HG03432 (cell line): ENCODE measurements around the gene ABHD1.
A peak's percentile ranks its signal among the peaks of the same experiment; 100 is the strongest.

ENCODE experiments used
- ATAC-seq: cut with Tn5 transposase; IDR thresholded peaks from one replicate; pipeline ENCODE4 v1.9.1; 2021; ENCODE audit warnings: mild to moderate bottlenecking, moderate library complexity; ENCODE audit not compliant: unreplicated experiment

ABHD1 gene

DNA sequence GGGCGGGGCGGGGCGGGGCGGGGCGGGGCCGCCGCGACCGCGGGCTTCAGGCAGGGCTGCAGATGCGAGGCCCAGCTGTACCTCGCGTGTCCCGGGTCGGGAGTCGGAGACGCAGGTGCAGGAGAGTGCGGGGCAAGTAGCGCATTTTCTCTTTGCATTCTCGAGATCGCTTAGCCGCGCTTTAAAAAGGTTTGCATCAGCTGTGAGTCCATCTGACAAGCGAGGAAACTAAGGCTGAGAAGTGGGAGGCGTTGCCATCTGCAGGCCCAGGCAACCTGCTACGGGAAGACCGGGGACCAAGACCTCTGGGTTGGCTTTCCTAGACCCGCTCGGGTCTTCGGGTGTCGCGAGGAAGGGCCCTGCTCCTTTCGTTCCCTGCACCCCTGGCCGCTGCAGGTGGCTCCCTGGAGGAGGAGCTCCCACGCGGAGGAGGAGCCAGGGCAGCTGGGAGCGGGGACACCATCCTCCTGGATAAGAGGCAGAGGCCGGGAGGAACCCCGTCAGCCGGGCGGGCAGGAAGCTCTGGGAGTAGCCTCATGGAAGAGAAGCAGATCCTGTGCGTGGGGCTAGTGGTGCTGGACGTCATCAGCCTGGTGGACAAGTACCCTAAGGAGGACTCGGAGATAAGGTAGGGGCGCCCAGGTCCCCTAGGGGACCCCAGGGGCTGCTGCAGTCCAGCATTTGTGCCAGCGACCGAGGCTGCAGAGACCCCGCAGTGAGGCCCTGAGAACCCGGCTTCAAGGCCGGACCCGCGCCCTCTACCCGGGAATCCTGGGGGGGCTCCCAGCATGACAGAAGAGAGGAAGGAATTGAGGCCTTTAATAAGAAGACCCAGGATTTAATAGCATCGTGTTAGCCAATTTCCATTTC lies 36.7 kb upstream of the ABHD1 start, which contains the start of gene KHK:
Gene KHK, plus strand, starts transcription at position 49 of the 870 bp plus-strand sequence. Its CDS starts 488 bp downstream, at position 537.
- peak; percentile 17 for ATAC-seq

DNA sequence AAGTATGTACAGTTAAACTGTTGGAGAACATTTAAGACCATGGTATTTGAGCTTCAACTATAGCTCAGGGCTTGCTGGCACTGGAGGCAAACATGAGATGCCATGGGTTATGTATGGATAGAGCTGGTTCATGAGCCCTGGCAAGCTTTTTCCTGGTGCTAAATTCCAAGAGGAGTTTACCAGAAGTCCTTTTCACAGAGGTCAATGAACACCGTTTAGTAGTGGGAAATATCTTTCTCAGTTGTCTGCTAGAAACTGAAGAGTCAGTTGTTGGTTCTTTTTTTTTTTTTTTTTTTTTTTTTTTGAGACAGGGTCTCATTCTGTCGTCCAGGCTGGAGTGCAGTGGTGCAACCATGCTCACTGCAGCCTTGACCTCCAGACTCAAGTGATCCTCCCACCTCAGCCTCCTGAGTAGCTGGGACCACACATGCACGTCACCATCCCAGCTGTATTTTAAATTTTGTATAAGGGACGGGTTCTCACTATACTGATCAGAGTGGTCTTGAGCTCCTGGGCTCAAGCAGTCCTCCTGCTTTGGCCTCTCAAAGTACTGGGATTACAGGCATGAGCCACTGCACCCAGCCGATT lies 35.7 kb upstream of the ABHD1 start:
- ATAC-seq, result no peak

DNA sequence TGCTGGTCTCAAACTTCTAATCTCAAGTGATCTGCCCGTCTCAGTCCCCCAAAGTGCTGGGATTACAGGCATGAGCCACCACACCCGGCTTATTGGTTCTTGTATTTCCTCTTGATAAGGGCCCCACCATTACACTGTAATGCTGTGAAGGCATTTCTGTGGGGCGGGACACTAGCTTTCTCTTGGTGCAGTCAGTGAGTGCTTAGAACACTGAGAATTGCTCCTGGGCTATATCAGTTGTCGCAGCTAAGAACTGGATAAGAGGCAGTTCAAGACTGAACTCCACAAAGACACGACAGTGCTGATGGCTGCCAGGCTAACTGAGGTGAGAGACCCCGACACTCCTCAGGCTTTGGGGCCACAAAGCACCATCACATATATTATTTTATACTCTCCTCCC lies 35.0 kb upstream of the ABHD1 start:
- no peak for ATAC-seq

DNA sequence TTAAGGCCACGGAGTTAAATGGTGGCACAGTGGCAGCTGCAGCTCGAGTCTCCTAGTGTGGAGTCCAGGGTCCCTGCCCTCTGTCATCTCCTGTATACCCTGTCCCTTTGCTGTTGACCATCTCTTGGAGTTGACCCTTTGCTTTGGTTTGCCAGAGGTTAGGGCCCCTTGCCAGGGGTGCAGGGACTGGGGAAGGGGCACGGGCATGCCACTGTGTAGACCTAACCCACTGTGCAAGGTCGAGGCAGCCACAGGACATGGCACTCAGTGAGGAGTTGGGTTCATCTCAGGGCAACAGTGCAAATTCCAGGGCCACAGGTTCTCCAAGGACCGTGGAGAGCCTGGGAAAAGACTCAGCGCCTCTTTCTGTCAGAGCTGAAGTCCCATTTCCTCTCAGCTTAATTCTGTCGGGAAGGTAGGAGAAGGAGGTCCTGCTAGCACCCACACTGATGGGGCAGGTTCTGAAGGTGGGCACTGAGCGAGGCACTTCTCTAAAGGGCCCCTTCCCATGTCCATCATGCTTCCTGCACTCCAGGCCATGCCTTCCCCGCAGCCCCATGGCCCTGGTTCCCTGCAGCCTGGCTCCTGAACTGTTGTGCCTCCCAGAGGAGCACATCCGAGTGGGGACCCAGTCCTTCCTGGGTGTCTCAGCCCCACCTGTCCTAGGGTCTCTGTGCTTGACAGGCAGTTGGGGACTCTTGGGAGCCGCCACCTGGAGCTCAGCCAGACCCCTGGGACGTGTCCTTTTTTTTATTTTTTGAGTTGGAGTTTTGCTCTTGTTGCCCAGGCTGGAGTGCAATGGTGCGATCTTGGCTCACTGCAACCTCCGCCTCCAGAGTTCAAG lies 34.3 kb upstream of the ABHD1 start:
- ATAC-seq, result no peak

DNA sequence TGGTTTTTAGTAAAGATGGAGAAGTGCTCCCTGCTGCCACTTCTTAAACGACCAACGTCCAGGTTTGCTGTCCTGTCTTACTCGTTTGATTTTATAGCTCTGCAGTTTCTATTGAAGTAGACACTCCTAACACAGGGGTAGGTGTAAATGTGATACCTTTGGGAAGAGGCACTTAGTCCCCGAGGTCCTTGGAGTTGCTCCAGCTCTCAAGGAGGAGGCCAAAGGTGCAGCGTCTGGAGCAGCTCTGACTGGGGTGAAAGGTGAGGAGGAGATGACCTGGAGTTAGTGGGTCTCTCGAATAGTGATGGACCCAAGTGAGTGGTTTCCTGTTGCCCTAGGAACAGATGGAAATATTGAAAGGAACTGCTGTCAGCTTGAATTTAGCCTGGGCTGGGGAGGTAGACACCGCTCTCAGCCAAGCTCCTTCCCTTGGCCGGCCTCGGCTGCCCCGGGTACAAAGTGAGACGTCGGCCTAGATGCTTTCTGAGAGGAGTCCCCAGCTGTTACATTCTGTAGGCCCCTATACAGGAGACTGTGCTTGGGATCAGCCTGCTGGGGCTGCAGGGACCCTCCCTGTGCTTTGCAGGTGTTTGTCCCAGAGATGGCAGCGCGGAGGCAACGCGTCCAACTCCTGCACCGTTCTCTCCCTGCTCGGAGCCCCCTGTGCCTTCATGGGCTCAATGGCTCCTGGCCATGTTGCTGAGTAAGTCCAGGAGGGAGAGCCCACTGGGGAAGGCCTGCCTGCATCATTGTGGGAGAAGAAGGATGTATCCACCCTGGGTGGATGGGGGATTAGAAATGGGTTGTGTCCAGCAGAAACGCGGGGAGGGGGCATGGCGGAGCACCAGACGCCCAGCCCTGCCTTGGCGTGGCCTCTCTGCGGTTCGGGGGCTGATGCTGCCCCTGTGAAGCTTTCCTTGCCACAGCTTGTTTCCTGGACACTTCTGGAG lies 31.6 kb upstream of the ABHD1 start:
- ATAC-seq, result no peak

DNA sequence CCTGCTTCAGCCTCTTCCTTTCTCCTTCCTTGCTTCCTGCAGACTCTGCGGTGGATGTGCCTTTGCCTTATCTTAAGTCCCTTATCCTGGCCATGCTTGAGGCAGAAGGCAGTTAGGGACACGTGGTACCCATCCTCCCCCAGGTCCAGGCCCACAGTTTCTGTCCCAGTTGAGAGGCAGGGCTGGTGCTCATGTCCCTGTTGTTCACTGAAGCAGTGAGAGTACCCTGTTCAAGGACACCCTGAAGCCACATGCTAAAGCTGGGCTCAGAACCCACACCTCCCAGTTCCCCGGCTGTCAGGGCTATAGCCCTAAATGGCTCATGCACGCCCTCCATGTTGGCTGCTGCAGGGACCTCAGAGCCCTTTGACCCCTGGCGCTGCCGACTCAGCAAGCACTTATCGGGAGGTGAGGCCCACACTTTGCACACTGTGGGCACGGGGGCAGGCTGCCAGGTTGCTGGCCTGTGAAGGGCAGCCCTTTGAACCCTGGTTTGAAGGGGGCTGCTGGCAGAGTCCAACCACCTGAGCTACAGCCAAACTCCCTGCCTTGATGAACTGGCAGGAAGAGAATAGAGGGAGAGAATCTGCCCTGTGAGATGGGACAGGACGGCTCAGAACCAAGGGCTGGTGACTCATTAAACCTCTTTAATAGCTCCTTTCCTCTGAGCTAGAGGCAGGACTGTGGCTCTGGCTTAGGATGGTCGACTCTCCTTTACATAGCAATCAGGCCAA lies 30.8 kb upstream of the ABHD1 start:
- no peak for ATAC-seq

DNA sequence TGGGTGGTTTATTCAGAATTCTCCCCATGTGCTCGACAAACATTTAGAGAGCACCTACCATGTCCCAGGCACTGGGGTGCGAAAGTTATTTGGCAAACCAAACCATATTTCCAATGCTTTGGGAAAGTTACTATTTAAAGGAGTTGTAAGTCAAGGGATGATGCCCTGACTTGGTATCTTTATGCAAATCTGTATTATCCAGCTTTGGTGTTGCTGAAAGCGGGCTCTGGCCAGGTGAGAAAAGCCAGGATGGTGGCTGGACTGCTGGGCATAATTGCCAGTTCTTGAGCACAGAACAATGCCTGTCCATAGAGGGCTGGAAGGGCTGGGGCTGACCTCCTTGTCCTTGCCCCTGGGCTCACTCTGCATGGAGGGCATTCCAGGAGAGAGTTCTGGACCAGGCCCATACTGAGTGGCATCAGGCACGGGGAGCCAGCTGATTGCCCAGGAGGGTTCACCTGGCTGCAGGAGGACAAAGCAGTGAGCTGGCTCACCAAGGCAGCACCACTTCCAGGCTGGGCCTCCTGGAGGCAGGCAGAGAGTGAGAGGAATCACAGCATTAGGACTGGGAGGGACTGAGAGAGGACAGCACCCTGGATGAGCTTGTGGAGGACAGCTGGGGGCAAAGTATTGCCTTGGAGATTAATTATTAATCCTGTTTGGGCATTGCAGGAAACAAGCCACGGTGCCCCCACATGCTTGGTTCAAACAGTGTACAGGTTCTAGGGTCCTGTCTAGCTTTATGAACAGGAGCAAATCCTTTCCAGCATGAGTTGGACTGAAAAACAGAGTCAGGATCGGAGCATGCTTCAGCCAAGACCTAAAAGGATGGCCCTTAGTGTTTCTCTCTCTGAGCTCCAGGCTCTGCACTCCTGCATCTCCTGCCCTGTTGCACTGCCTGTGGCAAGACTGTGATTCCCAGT lies 29.9 kb upstream of the ABHD1 start:
- ATAC-seq, result no peak

DNA sequence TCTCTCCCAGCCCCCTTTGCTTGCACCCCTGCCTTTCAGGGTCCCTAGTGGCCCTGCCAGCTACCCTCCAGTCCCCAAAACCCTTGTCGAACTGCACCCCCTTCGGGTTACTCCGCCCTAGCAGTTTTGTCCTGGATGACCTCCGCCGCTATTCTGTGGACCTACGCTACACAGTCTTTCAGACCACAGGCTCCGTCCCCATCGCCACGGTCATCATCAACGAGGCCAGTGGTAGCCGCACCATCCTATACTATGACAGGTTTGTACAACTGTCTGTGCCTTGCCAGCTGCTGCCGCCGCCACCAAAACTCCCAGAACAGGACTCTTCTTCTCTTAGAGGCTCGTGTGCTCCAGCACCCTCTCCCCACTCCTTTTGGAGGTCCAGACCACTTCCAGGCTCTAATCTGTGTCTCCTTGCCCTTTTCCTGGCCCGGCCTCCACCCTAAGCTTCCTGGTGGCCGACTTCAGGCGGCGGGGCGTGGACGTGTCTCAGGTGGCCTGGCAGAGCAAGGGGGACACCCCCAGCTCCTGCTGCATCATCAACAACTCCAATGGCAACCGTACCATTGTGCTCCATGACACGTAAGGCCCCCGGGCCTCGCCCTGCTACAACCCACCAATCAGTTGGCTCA lies 29.1 kb upstream of the ABHD1 start:
- no peak for ATAC-seq

DNA sequence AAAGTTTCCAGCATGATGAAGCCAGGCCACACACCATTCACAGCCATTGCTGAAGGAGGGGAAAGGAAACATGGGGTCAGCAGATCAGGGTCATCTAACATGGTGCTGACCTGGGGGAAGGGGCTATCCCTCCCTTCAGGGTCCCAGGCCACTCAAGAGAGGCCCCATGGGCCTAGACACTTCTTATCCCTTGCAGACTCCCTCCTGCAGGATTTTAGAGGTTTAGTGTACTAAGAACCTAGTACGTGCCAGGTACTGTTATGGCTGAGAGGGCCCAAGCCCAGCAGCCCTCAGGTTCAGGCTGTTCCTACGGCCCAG lies 28.2 kb upstream of the ABHD1 start:
- no peak for ATAC-seq

DNA sequence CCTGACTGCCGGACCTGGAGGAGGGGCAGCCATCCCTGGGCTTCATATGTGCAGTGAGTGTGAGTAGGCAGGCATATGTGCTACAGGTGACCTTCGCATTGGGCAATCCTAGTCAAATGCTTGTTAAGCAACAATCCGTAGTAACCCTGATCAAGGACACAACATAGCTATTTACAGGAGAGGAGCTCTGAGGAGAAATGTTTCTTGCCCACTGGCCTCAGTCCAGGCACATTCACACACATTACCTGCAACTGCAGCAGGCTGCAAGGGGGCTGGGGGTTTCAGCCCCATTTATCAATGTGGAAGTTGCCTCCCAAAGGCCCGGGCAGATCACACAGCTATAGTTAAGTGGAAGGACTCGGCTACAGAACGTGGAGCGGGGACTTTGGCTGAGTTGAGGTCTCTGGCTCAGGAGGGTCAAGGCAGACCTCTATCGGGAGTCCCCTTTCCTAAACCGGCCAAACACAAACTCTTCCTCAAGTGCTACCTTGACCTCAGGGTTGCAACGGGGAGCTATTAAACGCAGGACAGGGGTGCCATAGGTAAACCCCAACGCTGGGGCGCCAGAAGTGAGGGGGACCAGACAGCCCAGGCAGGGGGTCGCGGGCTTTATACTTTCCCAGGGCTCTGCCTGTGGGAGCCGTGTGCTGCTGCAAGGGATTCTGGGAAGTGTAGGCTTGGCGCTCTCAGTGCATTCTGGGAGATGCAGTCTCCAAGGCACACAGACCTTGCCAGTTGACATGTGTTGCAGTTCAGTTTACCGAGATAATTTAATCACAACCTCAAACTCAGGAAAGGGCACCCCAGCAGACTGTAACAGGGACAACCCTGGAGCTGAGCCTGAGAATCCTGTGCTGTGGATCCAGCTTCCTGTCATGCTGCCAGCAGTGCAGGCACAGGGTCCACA lies 27.6 kb upstream of the ABHD1 start:
- ATAC-seq, result no peak

DNA sequence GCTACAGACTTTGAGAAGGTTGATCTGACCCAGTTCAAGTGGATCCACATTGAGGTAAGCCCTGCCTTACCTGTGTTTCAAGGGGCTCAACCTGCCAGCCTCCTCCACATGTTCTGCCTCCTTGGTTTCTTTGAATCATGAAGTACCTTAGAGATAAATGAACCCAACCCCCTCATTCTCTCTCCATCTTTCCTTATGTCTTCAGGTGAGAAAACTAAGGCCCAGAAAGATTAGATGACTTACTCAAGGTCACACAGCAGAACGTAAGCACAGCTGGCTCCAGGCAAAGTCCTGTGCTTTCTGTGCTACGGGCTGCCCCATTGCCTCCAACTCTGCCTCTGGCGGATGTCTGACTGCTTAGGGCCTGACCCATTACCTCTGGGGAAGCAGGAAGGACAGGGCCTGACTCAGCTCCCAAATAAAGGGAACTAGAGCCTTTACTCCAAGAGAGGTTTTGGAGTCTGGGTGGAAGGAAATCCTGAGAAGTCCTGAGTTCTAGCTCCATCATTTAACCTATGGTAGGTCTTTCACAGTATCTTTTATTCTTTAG lies 26.8 kb upstream of the ABHD1 start:
- ATAC-seq, result no peak

DNA sequence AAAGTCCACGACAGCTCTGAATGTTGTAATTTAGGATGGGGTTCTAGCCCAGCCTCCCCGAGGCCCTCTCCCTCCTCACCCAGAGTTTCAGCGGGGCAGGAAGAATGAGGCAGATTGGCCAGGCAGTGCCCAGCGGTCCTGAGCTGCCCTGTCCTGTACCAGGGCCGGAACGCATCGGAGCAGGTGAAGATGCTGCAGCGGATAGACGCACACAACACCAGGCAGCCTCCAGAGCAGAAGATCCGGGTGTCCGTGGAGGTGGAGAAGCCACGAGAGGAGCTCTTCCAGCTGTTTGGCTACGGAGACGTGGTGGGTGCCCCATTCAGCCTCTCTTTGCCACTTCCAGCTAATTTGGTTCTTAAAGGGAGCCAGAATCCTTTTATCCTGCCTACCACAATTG lies 26.3 kb upstream of the ABHD1 start:
- ATAC-seq, result no peak

DNA sequence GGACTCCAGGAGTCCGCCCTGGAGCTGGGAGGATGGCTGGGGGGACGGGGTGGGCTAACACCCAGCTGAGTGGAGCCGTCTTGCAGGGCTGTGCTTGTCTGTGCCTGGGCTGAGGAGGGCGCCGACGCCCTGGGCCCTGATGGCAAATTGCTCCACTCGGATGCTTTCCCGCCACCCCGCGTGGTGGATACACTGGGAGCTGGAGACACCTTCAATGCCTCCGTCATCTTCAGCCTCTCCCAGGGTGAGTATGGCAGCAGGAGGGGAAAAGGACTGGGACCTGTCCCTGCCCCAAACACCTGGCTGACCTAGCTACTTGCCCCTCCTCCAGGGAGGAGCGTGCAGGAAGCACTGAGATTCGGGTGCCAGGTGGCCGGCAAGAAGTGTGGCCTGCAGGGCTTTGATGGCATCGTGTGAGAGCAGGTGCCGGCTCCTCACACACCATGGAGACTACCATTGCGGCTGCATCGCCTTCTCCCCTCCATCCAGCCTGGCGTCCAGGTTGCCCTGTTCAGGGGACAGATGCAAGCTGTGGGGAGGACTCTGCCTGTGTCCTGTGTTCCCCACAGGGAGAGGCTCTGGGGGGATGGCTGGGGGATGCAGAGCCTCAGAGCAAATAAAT lies 24.2 kb upstream of the ABHD1 start:
- ATAC-seq, result no peak

DNA sequence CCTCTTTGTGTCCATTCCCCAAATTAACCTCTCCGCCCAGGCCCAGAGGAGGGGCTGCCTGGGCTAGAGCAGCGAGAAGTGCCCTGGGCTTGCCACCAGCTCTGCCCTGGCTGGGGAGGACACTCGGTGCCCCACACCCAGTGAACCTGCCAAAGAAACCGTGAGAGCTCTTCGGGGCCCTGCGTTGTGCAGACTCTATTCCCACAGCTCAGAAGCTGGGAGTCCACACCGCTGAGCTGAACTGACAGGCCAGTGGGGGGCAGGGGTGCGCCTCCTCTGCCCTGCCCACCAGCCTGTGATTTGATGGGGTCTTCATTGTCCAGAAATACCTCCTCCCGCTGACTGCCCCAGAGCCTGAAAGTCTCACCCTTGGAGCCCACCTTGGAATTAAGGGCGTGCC lies 23.6 kb upstream of the ABHD1 start:
- ATAC-seq, result no peak

DNA sequence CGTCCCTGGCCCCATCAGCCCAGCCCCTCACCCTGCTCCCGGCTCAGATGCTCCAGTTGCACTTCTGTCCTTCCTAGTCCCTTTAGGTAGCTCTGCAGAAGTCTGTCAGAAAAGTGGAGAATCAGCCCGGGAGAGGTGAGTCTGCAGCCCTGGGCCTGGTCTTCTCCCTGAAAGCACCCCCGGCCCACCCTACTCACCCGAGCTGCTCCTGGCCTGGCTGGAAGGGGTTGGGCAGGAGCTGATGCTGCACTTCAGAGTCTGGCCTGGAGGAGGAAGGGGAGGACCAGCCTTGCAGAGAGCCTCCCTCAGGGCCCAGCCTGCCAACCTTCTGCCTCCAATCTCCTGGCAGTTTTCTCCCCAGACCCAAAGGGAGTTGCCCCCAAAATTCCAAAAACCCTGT lies 21.3 kb upstream of the ABHD1 start:
- no peak for ATAC-seq

DNA sequence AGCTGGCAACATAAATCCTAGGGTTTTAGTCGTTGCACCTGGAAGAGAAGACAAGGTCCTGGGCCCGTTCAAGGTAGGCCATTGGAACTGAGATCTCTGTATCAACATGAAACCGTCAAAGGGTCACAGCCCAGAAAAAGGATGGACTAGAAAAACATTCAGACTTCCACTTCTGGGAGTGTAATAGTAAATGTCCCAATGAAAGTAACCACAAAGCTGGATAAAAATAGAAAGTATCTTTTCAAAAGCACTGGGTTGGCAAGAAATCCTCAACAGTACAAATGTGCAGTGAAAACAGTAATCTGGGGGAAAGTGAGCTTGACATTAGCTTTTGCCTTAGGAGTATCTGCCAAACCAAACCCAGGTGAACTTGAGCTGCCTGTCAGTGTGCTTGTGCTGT lies 17.6 kb upstream of the ABHD1 start:
- ATAC-seq, result no peak

DNA sequence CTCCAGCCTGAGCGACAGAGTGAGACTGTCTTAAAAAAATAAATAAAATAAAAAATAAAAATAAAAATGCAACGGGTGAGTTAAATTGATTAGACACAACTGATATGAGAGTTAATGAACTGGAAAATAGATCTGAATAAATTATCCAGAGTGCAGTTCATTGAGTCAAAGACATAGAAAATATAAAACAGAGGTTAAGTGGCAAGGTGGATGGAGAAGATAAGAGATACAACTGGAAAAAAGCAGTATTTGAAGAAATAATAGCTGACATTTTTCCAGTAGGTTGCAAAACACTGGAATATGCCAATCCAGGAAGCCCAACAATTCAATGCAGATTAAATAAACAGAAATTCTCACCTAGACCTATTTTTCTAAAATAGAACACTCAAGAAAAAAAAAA lies 15.4 kb upstream of the ABHD1 start:
- ATAC-seq, result no peak
